ENCODE measurements around the gene NAGPA.
"Not testable (repeated sequence)": the region's sequence is repeated elsewhere in the genome, so short reads cannot be mapped to it uniquely, and the experiment has no call there.

The NAGPA gene

GRCh38 chr16:5033256-5034166, at the start of gene NAGPA:
NAGPA (minus strand) TSS chr16:5033935; CDS start chr16:5033914, 21 bp downstream.
- peak; percentile 92 for DNase-seq

GRCh38 chr16:5080996-5081395, 47.3 kb upstream of the NAGPA start:
- not testable (repeated sequence) for DNase-seq

GRCh38 chr16:5080461-5080860, 46.7 kb upstream of the NAGPA start:
- not testable (repeated sequence) for DNase-seq

- no peak for DNase-seq
Measured at GRCh38 chr16:5078626-5079025, 44.9 kb upstream of the NAGPA start.

- DNase-seq: no peak
Measured at GRCh38 chr16:5077304-5077703, 43.6 kb upstream of the NAGPA start.

GRCh38 chr16:5075637-5076036, 41.9 kb upstream of the NAGPA start:
- DNase-seq: no peak

GRCh38 chr16:5073771-5074170, 40.0 kb upstream of the NAGPA start:
- not testable (repeated sequence) for DNase-seq

- no peak for DNase-seq
Measured at GRCh38 chr16:5073279-5073629, 39.5 kb upstream of the NAGPA start.

- DNase-seq: no peak
Measured at GRCh38 chr16:5072334-5073278, 38.9 kb upstream of the NAGPA start.

GRCh38 chr16:5071681-5072333, 38.1 kb upstream of the NAGPA start, which contains the start of gene ALG1:
ALG1 (plus strand) TSS chr16:5071843; CDS start chr16:5071850, 7 bp downstream.
- peak; percentile 93 for DNase-seq

- no peak for DNase-seq
Measured at GRCh38 chr16:5071341-5071680, 37.6 kb upstream of the NAGPA start.

GRCh38 chr16:5070431-5071186, 36.9 kb upstream of the NAGPA start:
- DNase-seq: no peak

GRCh38 chr16:5069854-5070253, 36.1 kb upstream of the NAGPA start:
- no peak for DNase-seq

GRCh38 chr16:5069048-5069447, 35.3 kb upstream of the NAGPA start:
- DNase-seq: no peak

- DNase-seq: no peak
Measured at GRCh38 chr16:5066511-5066910, 32.8 kb upstream of the NAGPA start.

GRCh38 chr16:5065813-5066212, 32.1 kb upstream of the NAGPA start, which contains the start of gene C16orf89:
C16orf89 (minus strand) TSS chr16:5065956; CDS start chr16:5065908, 48 bp downstream.
- no peak for DNase-seq

GRCh38 chr16:5065326-5065725, 31.6 kb upstream of the NAGPA start:
- DNase-seq: no peak

GRCh38 chr16:5064915-5065314, 31.2 kb upstream of the NAGPA start:
- DNase-seq: peak; percentile 66

GRCh38 chr16:5062790-5063765, 29.3 kb upstream of the NAGPA start:
- DNase-seq: peak; percentile 56

- no peak for DNase-seq
Measured at GRCh38 chr16:5062051-5062450, 28.3 kb upstream of the NAGPA start.

- DNase-seq: no peak
Measured at GRCh38 chr16:5060073-5060641, 26.4 kb upstream of the NAGPA start.
